HUES64 (cell line): ENCODE measurements around the gene NUP214.
"Not testable (repeated sequence)": the region's sequence is repeated elsewhere in the genome, so short reads cannot be mapped to it uniquely, and the experiment has no call there.

ENCODE experiments used
- H3K27ac ChIP-seq: 2 replicates; pipeline ENCODE4 v1.7.0; 2013; ENCODE audit warnings: low read depth, low read length, inconsistent platforms
- H3K27me3 ChIP-seq: 2 replicates; pipeline ENCODE4 v1.6.1; 2013; ENCODE audit warnings: mild to moderate bottlenecking, low read length; ENCODE audit not compliant: insufficient read depth
- H3K36me3 ChIP-seq: 2 replicates; pipeline ENCODE4 v1.6.1; 2013; ENCODE audit warnings: mild to moderate bottlenecking, low read length; ENCODE audit not compliant: insufficient read depth
- H3K4me1 ChIP-seq: 2 replicates; pipeline ENCODE4 v1.6.1; 2013; ENCODE audit warnings: mild to moderate bottlenecking, low read length, moderate library complexity; ENCODE audit not compliant: insufficient read depth
- H3K4me3 ChIP-seq: 2 replicates; pipeline ENCODE4 v1.5.1; 2013; ENCODE audit warnings: mild to moderate bottlenecking, low read length, moderate library complexity
- H3K9ac ChIP-seq: 2 replicates; pipeline ENCODE4 v1.6.1; 2013; ENCODE audit warnings: mild to moderate bottlenecking, low read depth, low read length
- H3K9me3 ChIP-seq: 2 replicates; pipeline ENCODE4 v1.6.1; 2013; ENCODE audit warnings: low read depth, low read length; ENCODE audit not compliant: insufficient read depth
- WGBS: fragments of 150-250, 120-280 bp; methylation state at CpG from one replicate; pipeline ENCODE4 v1.1.7; 2013; ENCODE audit warnings: missing lambda C conversion rate; 5-methylcytosine and 5-hydroxymethylcytosine counted together

The NUP214 gene

DNA sequence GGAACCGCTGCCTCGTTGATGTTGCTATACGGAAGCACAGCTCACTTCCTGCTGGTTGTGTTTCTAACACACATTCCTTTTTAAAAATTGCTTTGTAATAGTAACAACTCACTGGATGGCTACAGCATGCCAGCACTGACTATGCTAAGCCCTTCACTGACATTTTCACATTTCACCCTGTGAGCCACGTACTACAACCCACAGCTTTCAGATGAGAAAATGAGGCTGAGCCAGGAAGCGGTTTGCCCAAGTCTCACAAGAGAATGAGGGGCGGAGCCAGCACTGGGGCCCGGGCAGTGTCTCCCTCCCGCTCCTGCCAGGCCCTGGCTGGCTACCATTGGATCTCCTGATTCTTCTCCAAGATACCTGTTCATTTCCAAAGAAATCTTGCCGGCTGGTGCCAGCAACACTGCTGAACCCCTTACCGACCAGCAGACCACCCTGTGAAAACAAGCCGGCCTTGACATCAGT is 112.6 kb downstream of the NUP214 start:
- peaks cover 17% of the 10 kb centered on the region for H3K36me3 ChIP-seq
- H3K27me3 ChIP-seq: no peaks in the 10 kb centered on the region
- H3K9me3 ChIP-seq: no peaks in the 10 kb centered on the region
- 52% methylated on average over 11 of the region's 11 CpGs for WGBS
- no peak overlapping the region for H3K9ac ChIP-seq
- no peak overlapping the region for H3K4me3 ChIP-seq
- H3K27ac ChIP-seq: peak overlapping the region; percentile 60; the same call in 1 of the 2 replicates
- peaks cover 16% of the 10 kb centered on the region for H3K4me1 ChIP-seq

DNA sequence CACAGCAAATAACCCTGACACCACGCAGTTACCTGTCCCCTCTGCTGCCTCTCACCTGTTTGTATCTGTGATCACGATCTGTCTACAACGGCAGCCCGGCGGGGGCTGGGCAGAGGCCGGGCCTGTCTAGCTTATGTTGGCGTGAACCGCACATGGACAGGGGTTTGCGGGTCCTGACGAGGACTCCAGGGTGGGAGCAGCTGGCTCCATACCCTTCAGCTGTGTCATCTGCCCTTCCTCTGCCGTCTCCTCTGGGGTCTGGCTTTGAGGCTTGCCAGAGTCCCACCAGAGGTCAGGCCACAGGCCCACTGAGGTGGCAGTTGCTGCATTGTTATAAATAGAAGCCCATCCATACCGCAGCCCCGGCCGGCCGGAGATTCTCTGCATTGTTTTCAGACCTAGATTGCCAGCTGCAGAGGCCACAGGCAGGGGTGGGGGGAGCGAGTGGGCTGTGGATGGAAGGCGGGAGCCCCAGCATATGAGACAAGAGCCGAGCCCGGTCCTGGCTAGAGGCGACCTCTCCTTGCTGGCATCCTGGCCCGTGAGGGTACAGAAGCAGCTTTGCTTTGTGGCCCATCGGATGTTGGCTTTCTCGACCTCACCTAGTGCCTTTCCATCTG is 113.1 kb downstream of the NUP214 start:
- WGBS: 78% methylated on average over 23 of the region's 23 CpGs
- Histone ChIP-seq H3K4me3 (no peak overlapping the region), H3K9ac (no peak overlapping the region), H3K36me3 (peaks cover 14% of the 10 kb centered on the region), H3K9me3 (no peaks in the 10 kb centered on the region), H3K27ac (no peak overlapping the region), H3K4me1 (peaks cover 16% of the 10 kb centered on the region), H3K27me3 (no peaks in the 10 kb centered on the region)

DNA sequence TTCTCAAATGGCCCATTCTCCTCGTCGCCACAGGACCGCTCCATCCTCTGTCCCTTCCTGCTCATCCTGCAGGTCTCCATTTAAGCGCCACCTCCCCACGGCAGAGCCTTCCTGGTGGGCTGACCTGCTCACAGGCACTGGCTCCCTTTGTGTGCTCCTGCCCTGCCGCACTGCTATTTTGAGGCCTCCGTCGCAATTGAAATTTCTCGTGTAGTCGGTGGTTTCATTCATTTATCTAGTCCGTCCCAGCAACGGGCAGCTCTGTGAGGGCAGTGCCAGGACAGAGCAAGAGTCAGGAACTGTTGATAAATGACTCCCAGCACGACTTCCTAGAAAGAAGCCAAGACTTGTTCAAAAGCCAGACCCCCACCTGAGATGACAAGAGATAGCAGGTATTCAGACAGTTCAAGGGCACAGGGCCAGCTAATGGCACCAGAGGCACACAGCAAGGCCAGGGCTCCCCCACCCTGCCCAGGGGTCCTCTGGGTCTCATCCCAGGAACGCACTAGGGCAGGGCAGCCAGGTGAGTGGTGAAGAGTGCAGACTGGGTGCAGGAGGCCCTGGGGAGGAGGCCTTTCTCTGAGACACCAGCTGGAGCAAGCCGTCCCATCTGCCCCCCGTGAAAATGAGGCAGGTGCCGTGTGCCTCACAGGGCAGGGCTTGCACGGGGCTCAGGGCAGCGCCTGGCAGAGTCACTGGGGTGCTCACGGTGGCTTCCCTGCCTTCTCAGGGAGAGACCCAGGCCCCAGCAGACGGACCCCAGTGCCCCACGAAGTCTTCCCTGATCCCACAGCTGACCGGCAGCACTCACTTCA is 114.0 kb downstream of the NUP214 start:
- peaks cover 5% of the 10 kb centered on the region; the same call in 1 of the 2 replicates for H3K36me3 ChIP-seq
- no peaks in the 10 kb centered on the region for H3K27me3 ChIP-seq
- no peak overlapping the region for H3K9ac ChIP-seq
- H3K4me3 ChIP-seq: no peak overlapping the region
- H3K9me3 ChIP-seq: no peaks in the 10 kb centered on the region
- H3K4me1 ChIP-seq: peaks cover 16% of the 10 kb centered on the region
- WGBS: 85% methylated on average over 23 of the region's 23 CpGs
- no peak overlapping the region for H3K27ac ChIP-seq

DNA sequence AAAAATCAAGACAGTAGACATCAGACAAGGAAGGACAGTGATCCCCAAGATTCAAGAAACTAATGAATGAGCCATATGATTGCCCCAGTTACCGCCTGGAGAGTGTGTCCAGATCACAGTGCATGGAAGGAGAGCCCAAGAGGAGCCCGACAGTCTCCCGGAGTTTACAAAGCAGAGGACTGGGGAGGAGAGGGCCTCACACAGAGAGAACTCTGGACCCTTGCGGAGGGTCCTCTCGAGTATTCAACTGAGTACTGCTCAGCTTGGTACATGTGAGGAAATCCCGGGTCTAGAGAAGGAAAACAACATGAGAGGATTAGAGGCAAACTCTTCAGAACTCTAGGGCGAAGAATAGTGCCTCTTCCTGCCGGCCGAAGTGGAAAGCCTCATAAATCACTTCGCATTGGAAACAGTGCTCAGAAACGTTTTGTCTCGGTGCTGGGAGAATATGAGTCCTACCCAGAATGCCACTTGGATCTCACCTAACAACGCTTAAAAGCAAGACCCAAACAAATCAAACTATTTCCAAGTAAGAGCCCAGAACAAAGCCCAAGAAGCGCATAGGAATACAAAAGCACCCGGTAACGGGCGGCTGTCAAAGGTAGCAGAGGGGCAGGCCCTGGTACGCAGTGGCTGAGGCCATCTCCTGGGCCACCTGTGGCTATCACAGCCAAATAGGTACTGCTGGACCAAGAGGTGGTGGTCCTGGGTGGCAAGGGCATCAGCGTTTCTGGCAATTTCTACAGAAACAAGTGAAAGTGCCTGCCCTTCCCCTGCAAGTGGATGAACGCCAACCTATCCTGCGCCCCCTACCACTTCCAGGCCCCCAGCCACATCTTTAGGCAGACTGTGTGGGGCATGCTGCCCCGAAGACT is 114.9 kb downstream of the NUP214 start:
- 90% methylated on average over 22 of the region's 22 CpGs for WGBS
- no peaks in the 10 kb centered on the region for H3K9me3 ChIP-seq
- no peaks in the 10 kb centered on the region for H3K36me3 ChIP-seq
- no peak overlapping the region for H3K27ac ChIP-seq
- H3K4me1 ChIP-seq: peaks cover 16% of the 10 kb centered on the region
- no peak overlapping the region for H3K9ac ChIP-seq
- H3K4me3 ChIP-seq: no peak overlapping the region
- no peaks in the 10 kb centered on the region for H3K27me3 ChIP-seq

DNA sequence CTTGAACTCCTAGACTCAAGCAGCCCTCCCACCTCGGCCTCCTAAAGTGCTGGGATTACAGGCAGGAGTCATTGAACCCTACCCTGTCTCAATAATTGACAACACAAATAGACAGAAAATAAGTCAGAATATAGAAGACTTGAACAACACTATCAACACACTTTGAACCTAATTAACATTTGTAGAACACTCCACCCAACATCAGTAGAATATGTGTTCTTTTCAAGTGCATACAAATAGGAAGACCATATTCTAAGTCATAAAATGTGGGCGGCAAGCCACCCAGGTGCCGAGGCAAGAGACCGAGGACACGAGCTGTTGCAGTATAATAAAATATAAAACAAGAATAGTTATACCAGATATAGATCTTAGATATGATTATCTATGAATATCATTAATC is 118.9 kb downstream of the NUP214 start:
- not testable (repeated sequence) for H3K27me3 ChIP-seq, H3K9me3 ChIP-seq, H3K4me3 ChIP-seq, H3K4me1 ChIP-seq, H3K36me3 ChIP-seq, H3K9ac ChIP-seq, H3K27ac ChIP-seq
- 96% methylated on average over 2 of the region's 5 CpGs for WGBS

DNA sequence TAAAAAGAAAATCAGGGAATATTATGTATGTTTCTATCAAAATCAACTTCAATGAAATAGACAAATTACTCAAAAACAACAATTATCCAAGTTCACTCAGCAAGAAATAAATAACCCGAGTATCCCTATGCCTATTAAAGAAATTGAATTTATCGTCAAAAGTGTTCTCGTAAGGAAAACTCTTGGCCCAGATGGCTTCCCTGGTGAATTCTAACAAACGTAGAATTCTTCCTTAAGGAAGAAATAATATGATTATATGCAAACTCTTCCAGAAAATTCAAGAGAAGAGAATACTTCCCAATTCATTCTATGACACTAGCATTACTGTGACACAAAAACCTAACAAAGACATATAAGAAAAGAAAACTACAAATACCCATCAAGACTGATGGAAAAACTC is 121.2 kb downstream of the NUP214 start:
- no peak overlapping the region for H3K4me3 ChIP-seq
- 93% methylated on average over 3 of the region's 4 CpGs for WGBS
- H3K27me3 ChIP-seq: no peaks in the 10 kb centered on the region
- H3K27ac ChIP-seq: no peak overlapping the region
- H3K9ac ChIP-seq: no peak overlapping the region
- H3K9me3 ChIP-seq: no peaks in the 10 kb centered on the region
- no peaks in the 10 kb centered on the region for H3K4me1 ChIP-seq
- H3K36me3 ChIP-seq: no peaks in the 10 kb centered on the region

DNA sequence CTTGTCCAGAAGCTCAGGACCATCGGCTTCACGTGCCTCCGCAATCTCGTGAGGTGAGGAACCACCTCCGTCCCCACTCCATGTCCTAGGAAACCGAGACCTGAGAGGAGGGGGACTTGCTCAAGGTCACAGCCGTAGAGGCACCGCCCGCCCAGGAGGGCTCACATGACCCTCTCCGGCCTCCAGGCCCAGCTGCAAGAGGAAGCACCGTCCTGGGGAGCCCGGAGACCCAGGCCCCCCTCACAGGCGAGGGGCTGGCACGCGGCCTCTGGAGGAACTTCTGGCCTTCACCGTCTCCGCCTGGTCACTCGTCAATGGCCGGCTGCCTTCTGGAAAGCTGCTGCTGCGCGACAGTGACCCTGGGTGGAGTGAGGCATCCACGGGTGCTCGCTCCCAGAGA is 126.7 kb downstream of the NUP214 start:
- 96% methylated on average over 23 of the region's 23 CpGs for WGBS
- H3K9ac ChIP-seq: no peak overlapping the region
- H3K9me3 ChIP-seq: no peaks in the 10 kb centered on the region
- no peaks in the 10 kb centered on the region for H3K4me1 ChIP-seq
- no peaks in the 10 kb centered on the region for H3K27me3 ChIP-seq
- no peak overlapping the region for H3K27ac ChIP-seq
- no peaks in the 10 kb centered on the region for H3K36me3 ChIP-seq
- no peak overlapping the region for H3K4me3 ChIP-seq

DNA sequence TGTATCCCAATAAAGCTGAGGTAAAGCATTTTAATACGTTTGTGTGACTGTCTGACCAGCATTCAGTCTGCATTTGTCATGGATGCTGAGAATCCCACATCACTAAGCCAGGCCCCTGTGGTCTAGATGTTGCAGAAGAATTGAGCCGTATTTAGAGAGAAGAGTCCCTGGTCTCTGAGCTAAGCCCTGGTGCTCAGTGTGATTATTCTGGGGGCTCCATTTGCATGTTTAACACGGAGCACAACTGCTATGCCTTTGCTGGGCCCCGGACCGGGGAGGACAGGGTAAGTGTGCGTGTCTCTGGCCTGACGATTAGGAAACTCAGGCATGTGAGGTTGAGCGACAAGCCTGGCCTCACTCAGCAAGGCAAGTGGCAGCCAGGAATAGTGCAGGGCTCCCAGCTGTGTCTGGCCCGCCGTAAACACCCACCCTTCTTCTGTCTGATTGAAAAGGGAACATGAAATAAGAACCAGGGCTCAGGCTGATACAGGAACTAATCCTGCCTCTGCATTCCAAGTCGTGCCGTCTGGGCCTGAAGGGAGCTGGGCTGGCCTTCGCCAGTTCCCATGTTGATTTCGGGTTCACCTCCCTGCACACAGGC is 128.6 kb downstream of the NUP214 start:
- Histone ChIP-seq H3K9ac (no peak overlapping the region), H3K4me3 (no peak overlapping the region), H3K4me1 (no peaks in the 10 kb centered on the region), H3K36me3 (no peaks in the 10 kb centered on the region), H3K27ac (no peak overlapping the region), H3K27me3 (no peaks in the 10 kb centered on the region), H3K9me3 (no peaks in the 10 kb centered on the region)
- 79% methylated on average over 14 of the region's 14 CpGs for WGBS

DNA sequence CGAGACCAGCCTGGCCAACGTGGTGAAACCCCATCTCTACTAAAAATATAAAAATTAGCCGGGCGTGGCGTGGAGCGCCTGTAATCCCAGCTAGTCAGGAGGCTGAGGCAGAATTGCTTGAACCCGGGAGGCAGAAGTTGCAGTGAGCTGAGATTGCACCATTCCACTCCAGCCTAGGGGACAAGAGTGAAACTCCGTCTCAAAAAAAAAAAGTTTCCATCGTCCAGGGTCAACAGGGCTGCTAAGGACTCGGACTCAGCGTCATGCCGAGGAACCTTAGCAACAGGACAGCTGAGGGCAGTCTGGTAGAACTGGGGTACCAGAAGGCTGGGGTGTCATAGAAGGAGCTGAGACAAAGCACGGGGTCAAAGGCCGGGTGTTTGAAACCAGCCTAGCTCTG is 129.2 kb downstream of the NUP214 start:
- Histone ChIP-seq H3K9ac (no peak overlapping the region), H3K27ac (no peak overlapping the region), H3K4me1 (no peaks in the 10 kb centered on the region), H3K4me3 (no peak overlapping the region), H3K27me3 (no peaks in the 10 kb centered on the region), H3K9me3 (no peaks in the 10 kb centered on the region), H3K36me3 (no peaks in the 10 kb centered on the region)
- 96% methylated on average over 14 of the region's 14 CpGs for WGBS

DNA sequence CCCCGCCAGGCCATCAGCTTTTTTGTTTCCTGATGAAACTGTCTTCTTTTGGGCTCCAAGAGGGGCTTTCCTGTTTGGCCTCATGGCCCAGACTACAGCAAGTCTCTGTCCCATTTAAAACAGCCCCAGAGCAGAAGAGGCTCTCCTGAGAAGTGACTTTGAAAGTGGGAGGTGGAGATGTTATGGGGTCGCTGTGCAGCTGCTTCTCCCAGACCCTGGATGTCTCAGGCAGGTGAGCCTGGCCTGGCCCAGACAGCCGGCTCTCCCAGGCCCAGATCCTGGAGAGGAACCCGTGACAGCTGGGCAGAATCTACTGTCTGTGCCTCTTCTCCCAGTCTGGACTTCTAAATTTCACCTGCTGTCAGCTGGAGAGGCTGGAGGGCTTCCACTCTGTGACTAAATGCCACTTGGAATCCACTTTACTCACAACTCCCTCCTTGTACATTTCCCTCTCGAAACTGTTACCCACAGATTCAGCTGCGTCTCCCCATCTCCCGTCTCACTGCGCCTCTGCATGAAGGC is 130.4 kb downstream of the NUP214 start:
- Histone ChIP-seq H3K9me3 (no peaks in the 10 kb centered on the region), H3K4me1 (peaks cover 4% of the 10 kb centered on the region; the same call in 1 of the 2 replicates), H3K9ac (no peak overlapping the region), H3K36me3 (no peaks in the 10 kb centered on the region), H3K4me3 (no peak overlapping the region), H3K27me3 (no peaks in the 10 kb centered on the region), H3K27ac (no peak overlapping the region)
- WGBS: 92% methylated on average over 8 of the region's 8 CpGs
